ENCODE results near the gene AHI1.
"Not testable (repeated sequence)": the region's sequence is repeated elsewhere in the genome, so short reads cannot be mapped to it uniquely, and the experiment has no call there.

- not testable (repeated sequence) for TF ChIP-seq CTCF, EP300 (IDR thresholded peaks at IDR 0.05)
Observed at GRCh38 chr6:135339920-135340319, 157.6 kb downstream of the AHI1 start.

All from ovary (tissue), 3 donors.